Measurements from ENCODE around the gene CPED1.

Gene CPED1

GRCh38 chr7:121085922-121086321 lies 97.4 kb downstream of the CPED1 start:
- Histone ChIP-seq H2BK12ac (ENCODE audit: low read length) (no peak overlapping the region), H2AK5ac (ENCODE audit: low read depth, low read length) (no peak overlapping the region), H3K9me3 (replicated peaks in 1 of 2; ENCODE audit: control insufficient read depth in 2 of 2, insufficient read depth in 1 of 2, low read depth in 1 of 2, low read length in 2 of 2) (no peaks in the 10 kb centered on the region), H3K18ac (ENCODE audit: low read length) (no peak overlapping the region), H3K4me1 (ENCODE audit: control insufficient read depth in 2 of 2, insufficient read depth in 1 of 2, low read depth in 1 of 2, low read length in 2 of 2) (no peaks in the 10 kb centered on the region), H3K4ac (ENCODE audit: low read length) (no peak overlapping the region), H3K79me1 (ENCODE audit: low read depth, low read length) (no peaks in the 10 kb centered on the region), H2AFZ (ENCODE audit: low read length) (no peak overlapping the region), H3K4me3 (ENCODE audit: low read length in 2 of 2) (no peak overlapping the region), H3K23ac (ENCODE audit: low read depth, low read length, poor library complexity) (no peak overlapping the region), H2BK5ac (ENCODE audit: low read length) (no peak overlapping the region), H3K27me3 (ENCODE audit: control insufficient read depth in 3 of 3, insufficient read depth in 3 of 3, low read depth in 1 of 3, low read length in 3 of 3) (no peaks in the 10 kb centered on the region), H3K27ac (replicated peaks; ENCODE audit: low read length) (no peak overlapping the region), H3K36me3 (replicated peaks in 1 of 2; ENCODE audit: control insufficient read depth in 2 of 2, insufficient read depth in 2 of 2, low read length in 2 of 2) (no peaks in the 10 kb centered on the region), H2BK120ac (ENCODE audit: low read depth, low read length) (no peak overlapping the region), H4K91ac (ENCODE audit: low read depth, low read length, poor library complexity) (no peak overlapping the region), H3K9ac (ENCODE audit: low read depth, low read length, poor library complexity) (no peak overlapping the region), H3K14ac (ENCODE audit: low read length) (no peak overlapping the region), H2BK15ac (ENCODE audit: low read length) (no peak overlapping the region), H3K4me2 (ENCODE audit: insufficient read depth, low read length, poor library complexity, severe bottlenecking) (no peak overlapping the region), H4K8ac (ENCODE audit: low read depth, low read length) (no peak overlapping the region)
- no CpG with 5 or more reads among the region's 3 CpGs for WGBS, 2 donors (ENCODE audit: extremely low coverage in 2 of 2, insufficient read length in 2 of 2, insufficient replicate concordance in 1 of 2)
- no peak for DNase-seq (ENCODE audit: low spot score)

- Histone ChIP-seq H3K4me2 (ENCODE audit: insufficient read depth, low read length, poor library complexity, severe bottlenecking) (no peak overlapping the region), H2BK15ac (ENCODE audit: low read length) (no peak overlapping the region), H3K79me1 (ENCODE audit: low read depth, low read length) (no peaks in the 10 kb centered on the region), H4K91ac (ENCODE audit: low read depth, low read length, poor library complexity) (no peak overlapping the region), H2BK12ac (ENCODE audit: low read length) (no peak overlapping the region), H3K9ac (ENCODE audit: low read depth, low read length, poor library complexity) (no peak overlapping the region), H3K14ac (ENCODE audit: low read length) (no peak overlapping the region), H3K9me3 (replicated peaks in 1 of 2; ENCODE audit: control insufficient read depth in 2 of 2, insufficient read depth in 1 of 2, low read depth in 1 of 2, low read length in 2 of 2) (no peaks in the 10 kb centered on the region), H3K23ac (ENCODE audit: low read depth, low read length, poor library complexity) (no peak overlapping the region), H3K27me3 (ENCODE audit: control insufficient read depth in 3 of 3, insufficient read depth in 3 of 3, low read depth in 1 of 3, low read length in 3 of 3) (no peaks in the 10 kb centered on the region), H3K18ac (ENCODE audit: low read length) (no peak overlapping the region), H2AFZ (ENCODE audit: low read length) (no peak overlapping the region), H3K36me3 (replicated peaks in 1 of 2; ENCODE audit: control insufficient read depth in 2 of 2, insufficient read depth in 2 of 2, low read length in 2 of 2) (no peaks in the 10 kb centered on the region), H4K8ac (ENCODE audit: low read depth, low read length) (no peak overlapping the region), H2BK5ac (ENCODE audit: low read length) (no peak overlapping the region), H3K4me3 (ENCODE audit: low read length in 2 of 2) (no peak overlapping the region), H2BK120ac (ENCODE audit: low read depth, low read length) (no peak overlapping the region), H3K27ac (replicated peaks; ENCODE audit: low read length) (no peak overlapping the region), H3K4me1 (ENCODE audit: control insufficient read depth in 2 of 2, insufficient read depth in 1 of 2, low read depth in 1 of 2, low read length in 2 of 2) (no peaks in the 10 kb centered on the region), H3K4ac (ENCODE audit: low read length) (no peak overlapping the region), H2AK5ac (ENCODE audit: low read depth, low read length) (no peak overlapping the region)
- DNase-seq (ENCODE audit: low spot score), result no peak
Measured at GRCh38 chr7:121088870-121089269, 100.4 kb downstream of the CPED1 start.

DNA sequence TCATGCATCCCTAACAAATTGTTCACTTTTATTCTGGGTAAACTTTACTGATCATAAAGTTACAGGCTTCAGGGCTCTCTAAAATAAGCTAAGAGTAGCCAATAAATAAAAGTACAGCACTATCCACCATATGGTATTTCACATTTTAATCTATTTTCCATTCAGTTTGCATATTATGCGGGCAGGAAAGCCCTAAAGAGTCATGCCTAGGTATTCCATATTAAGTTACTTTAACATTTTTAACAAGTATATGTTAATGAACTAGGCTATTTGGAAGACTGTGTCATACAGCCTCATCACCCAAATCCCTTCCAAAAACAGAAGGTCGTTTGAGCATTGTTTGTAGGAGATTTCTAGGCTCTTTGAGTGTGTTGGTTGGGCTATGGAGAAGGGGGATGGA lies 106.3 kb downstream of the CPED1 start:
- Histone ChIP-seq H2AFZ (ENCODE audit: low read length) (no peak overlapping the region), H3K27me3 (ENCODE audit: control insufficient read depth in 3 of 3, insufficient read depth in 3 of 3, low read depth in 1 of 3, low read length in 3 of 3) (no peaks in the 10 kb centered on the region), H2BK5ac (ENCODE audit: low read length) (no peak overlapping the region), H3K4me1 (ENCODE audit: control insufficient read depth in 2 of 2, insufficient read depth in 1 of 2, low read depth in 1 of 2, low read length in 2 of 2) (no peaks in the 10 kb centered on the region), H3K9me3 (replicated peaks in 1 of 2; ENCODE audit: control insufficient read depth in 2 of 2, insufficient read depth in 1 of 2, low read depth in 1 of 2, low read length in 2 of 2) (no peaks in the 10 kb centered on the region), H3K4me3 (ENCODE audit: low read length in 2 of 2) (no peak overlapping the region), H4K8ac (ENCODE audit: low read depth, low read length) (no peak overlapping the region), H3K23ac (ENCODE audit: low read depth, low read length, poor library complexity) (no peak overlapping the region), H3K18ac (ENCODE audit: low read length) (no peak overlapping the region), H3K9ac (ENCODE audit: low read depth, low read length, poor library complexity) (no peak overlapping the region), H3K36me3 (replicated peaks in 1 of 2; ENCODE audit: control insufficient read depth in 2 of 2, insufficient read depth in 2 of 2, low read length in 2 of 2) (no peaks in the 10 kb centered on the region), H3K4ac (ENCODE audit: low read length) (no peak overlapping the region), H2AK5ac (ENCODE audit: low read depth, low read length) (no peak overlapping the region), H3K4me2 (ENCODE audit: insufficient read depth, low read length, poor library complexity, severe bottlenecking) (no peak overlapping the region), H2BK12ac (ENCODE audit: low read length) (no peak overlapping the region), H3K27ac (replicated peaks; ENCODE audit: low read length) (no peak overlapping the region), H2BK120ac (ENCODE audit: low read depth, low read length) (no peak overlapping the region), H3K79me1 (ENCODE audit: low read depth, low read length) (no peaks in the 10 kb centered on the region), H4K91ac (ENCODE audit: low read depth, low read length, poor library complexity) (no peak overlapping the region), H2BK15ac (ENCODE audit: low read length) (no peak overlapping the region), H3K14ac (ENCODE audit: low read length) (no peak overlapping the region)
- DNase-seq (ENCODE audit: low spot score), result no peak
- no CpG with 5 or more reads among the region's 2 CpGs for WGBS, 2 donors (ENCODE audit: extremely low coverage in 2 of 2, insufficient read length in 2 of 2, insufficient replicate concordance in 1 of 2)

GRCh38 chr7:121097577-121097976 lies 109.1 kb downstream of the CPED1 start:
- Histone ChIP-seq H4K91ac (ENCODE audit: low read depth, low read length, poor library complexity) (no peak overlapping the region), H3K4me3 (ENCODE audit: low read length in 2 of 2) (no peak overlapping the region), H4K8ac (ENCODE audit: low read depth, low read length) (no peak overlapping the region), H3K4me1 (ENCODE audit: control insufficient read depth in 2 of 2, insufficient read depth in 1 of 2, low read depth in 1 of 2, low read length in 2 of 2) (peaks cover 0 to 4% of the 10 kb centered on the region in 2 donors), H2BK120ac (ENCODE audit: low read depth, low read length) (no peak overlapping the region), H3K27ac (replicated peaks; ENCODE audit: low read length) (no peak overlapping the region), H3K4me2 (ENCODE audit: insufficient read depth, low read length, poor library complexity, severe bottlenecking) (no peak overlapping the region), H3K9ac (ENCODE audit: low read depth, low read length, poor library complexity) (no peak overlapping the region), H2BK5ac (ENCODE audit: low read length) (no peak overlapping the region), H2BK15ac (ENCODE audit: low read length) (no peak overlapping the region), H3K27me3 (ENCODE audit: control insufficient read depth in 3 of 3, insufficient read depth in 3 of 3, low read depth in 1 of 3, low read length in 3 of 3) (no peaks in the 10 kb centered on the region), H3K36me3 (replicated peaks in 1 of 2; ENCODE audit: control insufficient read depth in 2 of 2, insufficient read depth in 2 of 2, low read length in 2 of 2) (no peaks in the 10 kb centered on the region), H3K14ac (ENCODE audit: low read length) (no peak overlapping the region), H2AK5ac (ENCODE audit: low read depth, low read length) (no peak overlapping the region), H3K9me3 (replicated peaks in 1 of 2; ENCODE audit: control insufficient read depth in 2 of 2, insufficient read depth in 1 of 2, low read depth in 1 of 2, low read length in 2 of 2) (no peaks in the 10 kb centered on the region), H3K18ac (ENCODE audit: low read length) (no peak overlapping the region), H2AFZ (ENCODE audit: low read length) (peak overlapping the region; percentile 25), H2BK12ac (ENCODE audit: low read length) (no peak overlapping the region), H3K79me1 (ENCODE audit: low read depth, low read length) (no peaks in the 10 kb centered on the region), H3K4ac (ENCODE audit: low read length) (no peak overlapping the region), H3K23ac (ENCODE audit: low read depth, low read length, poor library complexity) (no peak overlapping the region)
- WGBS, 2 donors (ENCODE audit: extremely low coverage in 2 of 2, insufficient read length in 2 of 2, insufficient replicate concordance in 1 of 2), result no CpG with 5 or more reads among the region's 4 CpGs
- no peak for DNase-seq (ENCODE audit: low spot score)
